ENCODE results near the gene KRI1.

DNA sequence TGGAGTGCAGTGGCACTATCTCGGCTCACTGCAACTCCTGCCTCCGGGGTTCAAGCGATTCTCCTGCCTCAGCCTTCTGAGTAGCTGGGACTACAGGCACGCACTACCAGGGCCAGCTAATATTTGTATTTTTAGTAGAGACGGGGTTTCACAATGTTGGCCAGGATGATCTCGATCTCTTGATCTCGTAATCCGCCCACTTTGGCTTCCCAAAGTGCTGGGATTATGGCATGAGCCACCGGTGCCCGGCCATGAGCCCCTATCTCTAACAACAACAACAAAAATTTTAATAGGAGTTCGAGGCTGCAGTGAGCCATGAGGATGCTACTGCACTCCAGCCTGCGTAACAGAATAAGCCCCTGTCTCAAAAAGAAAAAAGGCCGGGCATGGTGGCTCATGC, 16.3 kb upstream of the KRI1 start:
- no peak for TF ChIP-seq CTCF (IDR thresholded peaks at IDR 0.05)
- TF ChIP-seq ZFX (IDR thresholded peaks at IDR 0.05; ENCODE audit: borderline replicate concordance), result no peak
